ENCODE results near the gene CAMK1D.

The CAMK1D gene

DNA sequence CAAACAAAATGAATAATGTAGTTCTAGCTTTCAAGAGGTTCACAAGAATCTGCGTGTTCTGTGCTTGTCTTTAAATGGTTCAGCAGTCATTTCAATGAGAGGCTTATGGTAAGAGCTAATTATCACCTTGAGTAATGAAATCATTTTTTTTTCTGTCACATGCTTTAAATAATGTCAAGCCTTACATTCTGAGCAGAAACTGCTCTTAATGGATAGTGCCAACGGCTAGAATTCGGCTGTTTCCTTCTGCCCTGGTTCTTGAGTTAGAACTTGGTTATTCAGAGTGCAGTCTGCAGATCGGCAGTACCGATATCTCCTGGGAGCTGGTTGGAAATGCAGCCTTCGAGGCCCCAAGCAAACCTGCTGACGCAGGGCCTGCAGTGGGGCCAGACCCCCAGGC lies 316.2 kb downstream of the CAMK1D start:
- no peaks in the 10 kb centered on the region for H3K9me2 ChIP-seq (replicated peaks; ENCODE audit: insufficient read depth, low read length)
- no peaks in the 10 kb centered on the region for H4K20me1 ChIP-seq (ENCODE audit: insufficient read depth, low read length)
- H3F3A ChIP-seq (ENCODE audit: insufficient read depth, low read length) = no peaks in the 10 kb centered on the region
- H3K4me2 ChIP-seq (ENCODE audit: low read depth, low read length) = no peak overlapping the region
- DNase-seq = no peak
- no peaks in the 10 kb centered on the region for H3K4me1 ChIP-seq (ENCODE audit: low read length)
- no peak overlapping the region for H2AFZ ChIP-seq (ENCODE audit: low read length)
- no peaks in the 10 kb centered on the region for H3K9me3 ChIP-seq (replicated peaks; ENCODE audit: insufficient read depth, low read length)
- TF ChIP-seq, protein P1, sequence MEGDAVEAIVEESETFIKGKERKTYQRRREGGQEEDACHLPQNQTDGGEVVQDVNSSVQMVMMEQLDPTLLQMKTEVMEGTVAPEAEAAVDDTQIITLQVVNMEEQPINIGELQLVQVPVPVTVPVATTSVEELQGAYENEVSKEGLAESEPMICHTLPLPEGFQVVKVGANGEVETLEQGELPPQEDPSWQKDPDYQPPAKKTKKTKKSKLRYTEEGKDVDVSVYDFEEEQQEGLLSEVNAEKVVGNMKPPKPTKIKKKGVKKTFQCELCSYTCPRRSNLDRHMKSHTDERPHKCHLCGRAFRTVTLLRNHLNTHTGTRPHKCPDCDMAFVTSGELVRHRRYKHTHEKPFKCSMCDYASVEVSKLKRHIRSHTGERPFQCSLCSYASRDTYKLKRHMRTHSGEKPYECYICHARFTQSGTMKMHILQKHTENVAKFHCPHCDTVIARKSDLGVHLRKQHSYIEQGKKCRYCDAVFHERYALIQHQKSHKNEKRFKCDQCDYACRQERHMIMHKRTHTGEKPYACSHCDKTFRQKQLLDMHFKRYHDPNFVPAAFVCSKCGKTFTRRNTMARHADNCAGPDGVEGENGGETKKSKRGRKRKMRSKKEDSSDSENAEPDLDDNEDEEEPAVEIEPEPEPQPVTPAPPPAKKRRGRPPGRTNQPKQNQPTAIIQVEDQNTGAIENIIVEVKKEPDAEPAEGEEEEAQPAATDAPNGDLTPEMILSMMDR (IDR thresholded peaks at IDR 0.05; ENCODE audit: low read length) = no peak
- TF ChIP-seq EZH2 (optimal IDR thresholded peaks at IDR 0.05; ENCODE audit: low read depth, low read length) (no peak), EZH2phosphoT487 (IDR thresholded peaks at IDR 0.05; ENCODE audit: low read length) (no peak)
- H3K36me3 ChIP-seq (replicated peaks; ENCODE audit: insufficient read depth, low read length) = no peaks in the 10 kb centered on the region
- H3K9ac ChIP-seq (ENCODE audit: low read length) = no peak overlapping the region
- no peaks in the 10 kb centered on the region for H3K79me2 ChIP-seq (ENCODE audit: low read length)
- H3K4me3 ChIP-seq (ENCODE audit: low read length) = no peak overlapping the region
- no peak overlapping the region for H3K27ac ChIP-seq (ENCODE audit: low read length)
- no peaks in the 10 kb centered on the region for H3K27me3 ChIP-seq (replicated peaks; ENCODE audit: insufficient read depth, low read length)

DNA sequence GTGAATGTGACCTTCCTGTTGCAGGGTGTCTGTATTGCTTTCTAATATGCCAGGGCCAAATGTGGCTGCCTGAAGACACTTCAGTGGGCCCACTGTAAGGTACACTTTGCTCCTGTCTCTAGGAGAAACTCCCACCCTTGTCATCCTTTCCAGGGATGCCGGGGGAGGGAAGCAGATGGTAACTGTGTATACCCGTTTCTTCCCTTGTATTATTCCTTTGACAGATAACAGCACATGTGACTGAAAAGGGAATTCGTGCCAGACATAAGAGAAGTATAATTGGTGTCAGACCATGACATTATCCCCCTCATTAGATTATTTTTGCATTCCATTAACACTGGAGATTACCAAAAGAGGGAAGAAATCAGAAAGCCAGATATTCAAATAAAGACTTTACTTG lies 317.7 kb downstream of the CAMK1D start:
- H3K9me2 ChIP-seq (replicated peaks; ENCODE audit: insufficient read depth, low read length) = no peaks in the 10 kb centered on the region
- H3K9me3 ChIP-seq (replicated peaks; ENCODE audit: insufficient read depth, low read length) = no peaks in the 10 kb centered on the region
- H3F3A ChIP-seq (ENCODE audit: insufficient read depth, low read length) = no peaks in the 10 kb centered on the region
- no peak overlapping the region for H3K4me2 ChIP-seq (ENCODE audit: low read depth, low read length)
- H2AFZ ChIP-seq (ENCODE audit: low read length) = no peak overlapping the region
- no peaks in the 10 kb centered on the region for H4K20me1 ChIP-seq (ENCODE audit: insufficient read depth, low read length)
- H3K27ac ChIP-seq (ENCODE audit: low read length) = no peak overlapping the region
- H3K9ac ChIP-seq (ENCODE audit: low read length) = no peak overlapping the region
- no peak for TF ChIP-seq EZH2 (optimal IDR thresholded peaks at IDR 0.05; ENCODE audit: low read depth, low read length)
- no peak for TF ChIP-seq EZH2phosphoT487 (IDR thresholded peaks at IDR 0.05; ENCODE audit: low read length)
- TF ChIP-seq, protein P1 (IDR thresholded peaks at IDR 0.05; ENCODE audit: low read length) = no peak
- no peaks in the 10 kb centered on the region for H3K79me2 ChIP-seq (ENCODE audit: low read length)
- H3K36me3 ChIP-seq (replicated peaks; ENCODE audit: insufficient read depth, low read length) = no peaks in the 10 kb centered on the region
- H3K4me3 ChIP-seq (ENCODE audit: low read length) = no peak overlapping the region
- no peaks in the 10 kb centered on the region for H3K4me1 ChIP-seq (ENCODE audit: low read length)
- H3K27me3 ChIP-seq (replicated peaks; ENCODE audit: insufficient read depth, low read length) = no peaks in the 10 kb centered on the region
- no peak for DNase-seq

DNA sequence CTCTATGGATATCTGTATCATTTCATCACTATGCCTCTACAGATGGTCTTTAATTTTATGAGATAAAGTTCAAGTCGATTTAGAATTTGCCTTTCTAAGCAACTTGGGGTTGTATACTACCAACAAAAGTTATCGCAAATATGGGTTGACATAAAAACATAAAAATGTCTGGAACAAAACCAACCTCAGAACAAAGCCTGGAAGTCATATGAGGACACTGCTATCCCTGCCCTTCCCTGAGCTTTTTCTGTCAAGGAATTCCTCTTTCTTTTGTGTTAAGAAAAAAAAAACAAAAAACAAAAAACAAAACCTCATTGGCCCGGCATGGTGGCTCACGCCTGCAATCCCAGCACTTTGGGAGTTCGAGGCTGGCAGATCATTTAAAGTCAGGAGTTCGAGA lies 319.3 kb downstream of the CAMK1D start:
- H2AFZ ChIP-seq (ENCODE audit: low read length) = no peak overlapping the region
- no peak for DNase-seq
- H3K27ac ChIP-seq (ENCODE audit: low read length) = no peak overlapping the region
- no peaks in the 10 kb centered on the region for H3K36me3 ChIP-seq (replicated peaks; ENCODE audit: insufficient read depth, low read length)
- no peaks in the 10 kb centered on the region for H3K9me3 ChIP-seq (replicated peaks; ENCODE audit: insufficient read depth, low read length)
- H4K20me1 ChIP-seq (ENCODE audit: insufficient read depth, low read length) = no peaks in the 10 kb centered on the region
- H3F3A ChIP-seq (ENCODE audit: insufficient read depth, low read length) = no peaks in the 10 kb centered on the region
- no peak overlapping the region for H3K9ac ChIP-seq (ENCODE audit: low read length)
- H3K4me3 ChIP-seq (ENCODE audit: low read length) = no peak overlapping the region
- H3K27me3 ChIP-seq (replicated peaks; ENCODE audit: insufficient read depth, low read length) = no peaks in the 10 kb centered on the region
- no peaks in the 10 kb centered on the region for H3K79me2 ChIP-seq (ENCODE audit: low read length)
- H3K9me2 ChIP-seq (replicated peaks; ENCODE audit: insufficient read depth, low read length) = no peaks in the 10 kb centered on the region
- no peak overlapping the region for H3K4me2 ChIP-seq (ENCODE audit: low read depth, low read length)
- TF ChIP-seq EZH2phosphoT487 (IDR thresholded peaks at IDR 0.05; ENCODE audit: low read length) (no peak), EZH2 (optimal IDR thresholded peaks at IDR 0.05; ENCODE audit: low read depth, low read length) (no peak)
- TF ChIP-seq, protein P1 (IDR thresholded peaks at IDR 0.05; ENCODE audit: low read length) = no peak
- H3K4me1 ChIP-seq (ENCODE audit: low read length) = no peaks in the 10 kb centered on the region
